IMR-90 (cell line): ENCODE results near the gene CCNL2. TPM values are rescaled to one million over a fixed set of nuclear protein-coding genes. Genes with fewer than 3 reads are reported as not detected.

Source experiments
- ATAC-seq: fragments of 200-7000 bp; cut with Tn5 transposase; 2 replicates; pipeline ENCODE4 v1.9.1; 2020; ENCODE audit warnings: low read depth, mild to moderate bottlenecking, moderate library complexity
- BruUV-seq: library from RNA; stranded (reverse); fragments of 400-500 nt; replicated peaks from 2 replicates; lab custom pipeline; 2021; lab: Mats Ljungman, UMichigan
- CTCF ChIA-PET: fragments of 300-600 bp; formaldehyde crosslinking; extraction: SDS; loops from one replicate; lab custom pipeline; 2021; ENCODE audit warnings: antibody characterized with exemption; lab: Yijun Ruan, JAX
- POLR2A ChIA-PET: fragments of 300-600 bp; sonication (Branson Sonifier 250); formaldehyde crosslinking; loops from one replicate; lab custom pipeline; 2022; ENCODE audit warnings: antibody characterized with exemption; ENCODE audit not compliant: unreplicated experiment; lab: Charles Lee
- DNase-seq: peaks from one replicate; pipeline ENCODE4 v3.0.0; 2013
- H2AFZ ChIP-seq: replicated peaks from 2 replicates; pipeline ENCODE3; 2013; ENCODE audit warnings: low read length, mild to moderate bottlenecking; ENCODE audit not compliant: poor library complexity
- H2AK5ac ChIP-seq: 2 replicates; pipeline ENCODE4 v1.6.1; 2013; ENCODE audit warnings: low read depth, low read length, inconsistent platforms
- H2AK9ac ChIP-seq: replicated peaks from 2 replicates; pipeline ENCODE3; 2013; ENCODE audit warnings: mild to moderate bottlenecking, low read depth, low read length, moderate library complexity; ENCODE audit not compliant: poor library complexity
- H2BK120ac ChIP-seq: 2 replicates; pipeline ENCODE4 v1.6.1; 2013; ENCODE audit warnings: low read depth, low read length, inconsistent platforms
- H2BK15ac ChIP-seq: 3 replicates; pipeline ENCODE4 v1.6.1; 2013; ENCODE audit warnings: low read depth, low read length, inconsistent platforms
- H2BK20ac ChIP-seq: 2 replicates; pipeline ENCODE4 v1.6.1; 2013; ENCODE audit warnings: low read depth, mild to moderate bottlenecking, inconsistent platforms, low read length, moderate library complexity
- H2BK5ac ChIP-seq: 2 replicates; pipeline ENCODE4 v1.6.1; 2013; ENCODE audit warnings: mild to moderate bottlenecking, low read depth, low read length, inconsistent platforms; ENCODE audit not compliant: poor library complexity, severe bottlenecking
- H3K14ac ChIP-seq: replicated peaks from 2 replicates; pipeline ENCODE4 v1.6.1; 2013; ENCODE audit warnings: low read depth, low read length, inconsistent platforms
- H3K18ac ChIP-seq: 2 replicates; pipeline ENCODE4 v1.6.1; 2013; ENCODE audit warnings: low read depth, low read length, control low read depth
- H3K23ac ChIP-seq: 2 replicates; pipeline ENCODE4 v1.6.1; 2013; ENCODE audit warnings: low read depth, low read length, inconsistent platforms
- H3K27ac ChIP-seq: 2 replicates; pipeline ENCODE4 v1.5.1; 2013; ENCODE audit warnings: mild to moderate bottlenecking, control low read depth, low read length; ENCODE audit not compliant: insufficient read depth
- H3K27me3 ChIP-seq: 2 replicates; pipeline ENCODE4 v1.6.1; 2013; ENCODE audit warnings: low read length; ENCODE audit not compliant: control insufficient read depth, insufficient read depth
- H3K36me3 ChIP-seq: 2 replicates; pipeline ENCODE4 v1.6.1; 2013; ENCODE audit warnings: low read length, mixed read lengths; ENCODE audit not compliant: control insufficient read depth, insufficient read depth
- H3K4ac ChIP-seq: 2 replicates; pipeline ENCODE4 v1.6.1; 2013; ENCODE audit warnings: low read depth, low read length, inconsistent platforms
- H3K4me1 ChIP-seq: 2 replicates; pipeline ENCODE4 v1.6.1; 2013; ENCODE audit warnings: low read length, mixed read lengths; ENCODE audit not compliant: control insufficient read depth, insufficient read depth
- H3K4me2 ChIP-seq: 2 replicates; pipeline ENCODE4 v1.6.1; 2013; ENCODE audit warnings: low read depth, mild to moderate bottlenecking, control low read depth, low read length, moderate library complexity
- H3K4me3 ChIP-seq: 2 replicates; pipeline ENCODE4 v1.5.1; 2013; ENCODE audit warnings: low read depth, mild to moderate bottlenecking, control low read depth, low read length, moderate library complexity; ENCODE audit not compliant: insufficient read depth
- H3K56ac ChIP-seq: 2 replicates; pipeline ENCODE4 v1.6.1; 2013; ENCODE audit warnings: low read length, inconsistent platforms; ENCODE audit not compliant: insufficient read depth; ENCODE audit errors: extremely low read depth
- H3K79me1 ChIP-seq, 2 experiments: 2 replicates each; pipeline ENCODE4 v1.6.1; 2013; ENCODE audit warnings: low read length in 2 of 2, inconsistent platforms in 1 of 2, low read depth in 1 of 2
- H3K9ac ChIP-seq: 2 replicates; pipeline ENCODE4 v1.6.1; 2013; ENCODE audit warnings: low read depth, low read length, control low read depth
- H3K9me1 ChIP-seq: 2 replicates; pipeline ENCODE4 v1.6.1; 2013; ENCODE audit warnings: low read length, inconsistent platforms; ENCODE audit not compliant: insufficient read depth
- H3K9me3 ChIP-seq: 2 replicates; pipeline ENCODE4 v1.6.1; 2013; ENCODE audit warnings: low read length; ENCODE audit not compliant: control insufficient read depth, insufficient read depth
- H4K20me1 ChIP-seq: 2 replicates; pipeline ENCODE4 v1.6.1; 2013; ENCODE audit warnings: low read length, inconsistent platforms; ENCODE audit not compliant: insufficient read depth
- H4K5ac ChIP-seq: 2 replicates; pipeline ENCODE4 v1.6.1; 2013; ENCODE audit warnings: mild to moderate bottlenecking, low read depth, low read length, control low read depth
- H4K8ac ChIP-seq, 2 experiments: 2 replicates each; pipeline ENCODE4 v1.6.1; 2013; ENCODE audit warnings: low read depth in 2 of 2, low read length in 2 of 2, control low read depth in 1 of 2, inconsistent platforms in 1 of 2
- H4K91ac ChIP-seq: 2 replicates; pipeline ENCODE4 v1.6.1; 2013; ENCODE audit warnings: low read depth, low read length, inconsistent platforms; ENCODE audit not compliant: insufficient read depth
- MAFK ChIP-seq: IDR thresholded peaks from 2 replicates; pipeline ENCODE4 v1.6.1; 2012; ENCODE audit warnings: low read depth, low read length, improper control_type of control experiment
- WGBS, 2 experiments: methylation state at CpG; one replicate each; pipeline versions ENCODE4 v1.1.5 to v1.1.7; 2013; ENCODE audit warnings: missing lambda C conversion rate in 2 of 2; ENCODE audit not compliant: insufficient read length in 1 of 2; ENCODE audit errors: extremely low coverage in 2 of 2; 5-methylcytosine and 5-hydroxymethylcytosine counted together
- dilution Hi-C: fragments of 300-500 bp; cut with HindIII; formaldehyde crosslinking; loops from one replicate; pipeline ENCODE4 v1.14.3; 2018; ENCODE audit warnings: low sequenced_read_pairs; ENCODE audit not compliant: unreplicated experiment
- in situ Hi-C: fragments of 300-500 bp; cut with MboI; formaldehyde crosslinking; loops from 3 replicates; pipeline ENCODE4 v1.14.3; 2019; ENCODE audit warnings: low sequenced_read_pairs, inconsistent platforms, mixed read lengths
- intact Hi-C: fragments of 100-400 bp; cut with micrococcal nuclease; formaldehyde crosslinking; loops from 2 replicates; pipeline ENCODE4 v1.10.0; 2022
- polyA plus RNA-seq, 3 experiments: library from polyadenylated mRNA; depleted of rRNA; stranded (reverse); fragments of >200 nt; gene quantifications; 2 replicates each; pipeline ENCODE4 v1.2.3, GENCODE V29; 2012; ENCODE audit warnings: low replicate concordance in 1 of 3
- total RNA-seq: library from RNA; depleted of rRNA; stranded (reverse); fragments of >200 nt; gene quantifications from 2 replicates; pipeline ENCODE4 v1.2.3, GENCODE V29; 2012

Gene CCNL2
- total and polyA plus RNA-seq, 2 of the 4 experiments (the other 2 are of a cell fraction), result 53.9 to 239 TPM

- H3K4me2 ChIP-seq, result 0 out of 2 replicates have a peak overlapping the region, but pooled peaks have one; percentile 35
- no peaks in the 10 kb centered on the region for H3K36me3 ChIP-seq
- intact Hi-C loops (no loop called here), in situ Hi-C loops (no loop called here), dilution Hi-C loops (no loop called here)
- H3K27me3 ChIP-seq, result no peaks in the 10 kb centered on the region
- H3K9me1 ChIP-seq, result no peaks in the 10 kb centered on the region
- no peak overlapping the region for H2BK20ac ChIP-seq
- H4K8ac ChIP-seq, result no peak overlapping the region
- CTCF ChIA-PET, result no interaction called here
- 12% methylated on average over 38 of the region's 66 CpGs; no CpG with 5 or more reads in 1 of the 2 experiments for WGBS, 2 experiments
- no TSS peak for BruUV-seq
- no peak for TF ChIP-seq MAFK
- no peaks in the 10 kb centered on the region for H3K79me1 ChIP-seq
- peak overlapping the region; percentile 58 for H3K4me3 ChIP-seq
- no peak overlapping the region for H3K14ac ChIP-seq
- DNase-seq, result no peak
- peak overlapping the region; percentile 85 for H2AFZ ChIP-seq
- POLR2A ChIA-PET, result no interaction called here
- H3K9ac ChIP-seq, result peak overlapping the region; percentile 78
- H4K20me1 ChIP-seq, result no peaks in the 10 kb centered on the region
- H2BK5ac ChIP-seq, result peak overlapping the region; percentile 22
- H2BK15ac ChIP-seq, result no peak overlapping the region
- H2BK120ac ChIP-seq, result no peak overlapping the region
- H3K9me3 ChIP-seq, result no peaks in the 10 kb centered on the region
- H3K23ac ChIP-seq, result no peak overlapping the region
- no peak overlapping the region for H3K4ac ChIP-seq
- H4K5ac ChIP-seq, result no peak overlapping the region
- no peak overlapping the region for H2AK5ac ChIP-seq
- no peak overlapping the region for H2AK9ac ChIP-seq
- H3K4me1 ChIP-seq, result peaks cover 19% of the 10 kb centered on the region
- no peak overlapping the region; the same call in 1 of the 2 replicates for H3K27ac ChIP-seq
- no peak overlapping the region for H3K56ac ChIP-seq
- ATAC-seq, result peak; percentile 22
- H4K91ac ChIP-seq, result no peak overlapping the region
- H3K18ac ChIP-seq, result no peak overlapping the region
Observed at GRCh38 chr1:1427106-1427819, 28.1 kb upstream of the CCNL2 start.
